Hematopoietic multipotent progenitor cell (in vitro differentiated cells): ENCODE measurements around the gene TM9SF4. TPM values are rescaled to one million over a fixed set of nuclear protein-coding genes. Genes with fewer than 3 reads are reported as not detected.

Source experiments
- DNase-seq, 3 donors: peaks; one replicate each; pipeline ENCODE4 v3.0.0-alpha.2; 2011 to 2015; ENCODE audit warnings: low read depth in 2 of 3, low spot score in 2 of 3
- total RNA-seq: library from RNA; depleted of rRNA; stranded (reverse); fragments of >200 nt; gene quantifications from one replicate; pipeline ENCODE4 v1.2.3, GENCODE V29; 2012

The TM9SF4 gene
- total RNA-seq, 1 donor: 32.0 TPM

DNA sequence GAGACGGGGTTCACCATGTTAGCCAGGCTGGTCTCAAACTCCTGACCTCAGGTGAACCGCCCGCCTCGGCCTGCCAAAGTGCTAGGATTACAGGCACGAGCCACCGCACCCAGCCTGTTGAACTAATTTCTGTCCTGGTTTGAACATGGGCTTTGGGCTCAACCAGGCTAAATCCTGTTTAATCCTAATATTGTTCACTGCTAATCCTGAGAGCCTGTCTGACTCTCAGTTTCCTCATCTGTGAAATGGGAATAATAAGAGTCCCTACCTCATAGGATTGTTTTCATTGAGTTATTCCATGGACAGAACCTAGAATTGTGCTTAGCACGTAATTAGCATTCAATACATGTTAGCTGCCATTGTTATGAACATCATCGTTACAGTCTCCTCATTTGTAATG is 17.4 kb downstream of the TM9SF4 start:
- DNase-seq: no peak

DNA sequence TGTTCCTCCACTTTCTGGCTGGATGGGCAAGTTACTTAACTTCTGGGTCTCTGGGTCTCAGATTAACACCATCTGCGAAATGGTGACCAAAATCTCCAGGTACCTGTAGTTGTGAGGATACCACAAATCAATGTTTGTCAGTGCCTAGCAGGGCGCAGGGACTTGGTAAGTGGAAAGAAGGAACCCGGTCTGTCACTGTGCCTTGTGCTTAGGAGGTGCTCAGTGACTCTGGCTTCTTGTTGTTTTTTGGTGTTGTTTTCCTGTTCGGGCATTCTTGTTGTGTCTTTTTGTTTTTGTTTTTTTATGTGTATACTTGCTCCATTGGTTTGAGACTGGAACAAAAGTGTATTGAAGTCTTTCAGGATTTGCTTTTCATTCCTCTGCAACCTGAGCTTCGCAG is 17.8 kb downstream of the TM9SF4 start:
- DNase-seq: no peak

DNA sequence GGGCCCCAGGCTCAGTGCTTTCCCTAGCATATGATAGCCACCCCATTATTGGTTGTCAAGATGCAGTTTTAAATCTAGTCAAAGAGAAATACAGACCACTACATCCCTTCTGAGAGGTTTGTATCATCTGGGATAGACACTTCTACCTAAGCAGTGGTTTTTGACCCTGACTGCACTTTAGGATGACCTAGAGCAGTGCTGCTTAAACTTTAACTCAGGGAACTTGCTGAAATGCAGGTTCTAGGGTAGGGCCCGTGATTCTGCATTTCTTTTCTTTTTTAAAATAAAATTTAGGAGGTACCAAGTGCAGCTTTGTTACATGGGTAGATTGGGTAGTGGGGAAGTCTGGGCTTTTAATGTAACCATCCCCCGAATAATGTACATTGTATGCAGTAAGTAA is 18.7 kb downstream of the TM9SF4 start:
- no peak for DNase-seq

DNA sequence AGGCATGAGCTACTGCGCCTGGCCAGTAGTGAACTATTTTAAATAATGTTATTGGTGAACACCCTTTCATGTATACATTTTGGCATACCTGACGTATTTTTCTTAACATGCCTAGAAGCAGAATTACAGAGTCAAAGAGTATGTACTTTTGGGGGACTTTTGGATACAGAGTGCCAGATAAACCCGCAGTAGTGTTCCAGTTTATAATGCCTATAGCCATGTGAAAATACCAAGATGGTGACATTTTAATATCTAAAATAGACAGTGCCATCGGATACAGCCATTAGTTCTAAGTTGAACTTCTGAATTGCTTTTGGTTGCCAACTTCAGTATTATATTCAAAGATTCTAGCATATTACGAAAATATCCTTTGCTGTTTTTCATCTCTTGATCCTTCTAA is 20.3 kb downstream of the TM9SF4 start:
- no peak for DNase-seq

DNA sequence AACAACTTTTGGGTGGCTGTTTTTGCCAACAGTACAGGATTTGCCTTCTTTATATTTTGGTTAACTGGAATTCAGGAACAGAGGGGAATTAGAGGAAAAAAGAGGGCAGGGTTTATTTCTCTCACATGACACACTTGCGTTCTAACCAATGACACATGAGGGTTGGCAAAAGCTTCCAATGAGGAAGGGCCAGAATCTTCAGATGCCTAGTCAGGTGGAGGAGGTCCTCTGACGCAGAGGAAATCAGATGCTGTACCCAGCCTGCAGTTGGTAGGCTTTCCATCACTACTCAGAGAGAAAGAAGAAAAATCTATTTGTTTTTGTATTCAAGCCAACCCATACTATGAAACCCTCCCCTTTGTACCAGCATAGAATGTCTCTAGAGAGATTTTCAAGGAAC is 20.8 kb downstream of the TM9SF4 start:
- DNase-seq: no peak

DNA sequence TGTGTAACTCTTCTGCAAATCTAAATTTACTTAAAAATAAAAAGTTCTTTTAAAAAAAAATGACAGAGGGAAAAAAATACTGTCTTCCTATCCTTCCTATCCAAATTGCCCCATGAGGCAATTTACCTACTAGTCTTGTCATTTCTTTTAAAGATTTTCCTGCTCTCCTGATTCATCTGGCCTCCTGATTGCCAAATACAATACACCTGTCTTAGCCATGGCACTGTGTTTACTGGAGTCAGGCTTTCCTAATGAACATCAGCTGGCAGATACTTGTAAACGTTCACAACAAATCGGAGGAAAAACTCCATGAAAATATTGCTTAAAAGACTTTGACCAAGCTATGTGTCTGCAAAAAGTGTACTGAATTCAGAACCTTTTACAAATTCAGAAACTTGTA is 21.5 kb downstream of the TM9SF4 start:
- DNase-seq: no peak

DNA sequence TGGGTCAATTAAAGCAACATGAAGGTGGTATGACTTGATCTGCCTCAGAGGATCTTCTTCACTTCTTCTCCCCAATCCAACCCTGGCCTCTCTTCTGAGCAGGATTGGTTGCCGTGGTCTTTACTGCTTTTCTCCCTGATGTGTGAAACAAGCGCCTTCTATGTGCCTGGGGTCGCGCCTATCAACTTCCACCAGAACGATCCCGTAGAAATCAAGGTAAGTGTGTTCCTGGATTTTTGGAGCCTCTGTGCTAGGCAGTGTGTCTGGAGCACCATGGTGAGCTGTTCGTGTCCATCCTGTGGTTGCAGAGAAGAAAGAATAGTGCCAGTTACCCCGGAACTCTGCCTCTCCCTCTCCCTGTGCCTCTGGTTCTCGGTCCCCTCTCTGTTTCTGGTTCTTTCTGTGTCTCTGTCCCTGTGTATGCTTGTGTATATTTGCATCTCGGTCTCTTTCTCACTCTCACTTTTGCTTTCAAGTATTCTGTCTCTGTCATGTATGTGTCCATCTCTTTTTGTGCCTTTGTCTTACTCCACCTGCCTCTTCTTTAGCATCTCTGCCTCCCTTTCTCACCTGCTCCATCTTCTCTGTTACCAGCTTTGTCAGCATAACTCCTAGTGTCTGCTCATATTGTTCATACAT is 23.5 kb downstream of the TM9SF4 start:
- no peak for DNase-seq

DNA sequence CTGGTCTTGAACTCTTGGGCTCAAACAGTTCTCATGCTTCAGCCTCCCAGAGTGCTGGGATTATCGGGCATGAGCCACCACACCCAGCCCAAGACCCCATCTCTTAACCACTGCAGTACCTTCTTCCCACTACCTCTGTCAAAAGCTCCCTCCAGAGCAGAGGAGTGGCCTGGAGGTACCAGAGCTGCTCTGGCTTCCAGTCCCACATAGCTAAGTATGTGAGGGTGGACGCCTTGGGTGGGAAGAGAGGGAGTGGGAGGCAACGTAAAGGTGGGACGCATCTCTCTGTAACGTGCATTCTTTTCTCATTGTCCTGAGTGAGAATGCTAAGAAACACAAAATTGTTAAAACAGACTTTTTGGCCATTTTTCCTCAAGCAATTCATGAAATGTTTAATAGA is 24.5 kb downstream of the TM9SF4 start:
- no peak for DNase-seq

DNA sequence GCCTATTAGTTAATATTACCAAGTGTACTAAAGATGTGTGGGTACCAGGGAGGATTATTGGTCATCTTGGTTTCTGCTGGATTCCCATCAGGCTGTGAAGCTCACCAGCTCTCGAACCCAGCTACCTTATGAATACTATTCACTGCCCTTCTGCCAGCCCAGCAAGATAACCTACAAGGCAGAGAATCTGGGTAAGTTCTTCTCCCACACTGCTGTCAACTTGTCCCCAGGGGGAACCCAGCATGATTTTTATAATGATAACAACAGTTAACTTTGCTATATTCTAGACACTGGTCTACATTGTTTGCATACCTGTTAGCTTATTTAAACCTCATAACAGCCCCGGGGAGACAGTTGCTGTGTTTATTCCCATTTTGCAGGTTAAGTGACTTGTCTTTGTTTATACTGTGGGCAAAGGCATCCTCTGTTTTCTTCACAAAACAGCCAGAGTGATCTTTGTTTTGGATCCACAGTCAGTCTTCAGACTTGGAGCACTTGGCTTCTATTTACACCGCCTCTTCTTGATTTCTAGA is 26.5 kb downstream of the TM9SF4 start:
- no peak for DNase-seq

DNA sequence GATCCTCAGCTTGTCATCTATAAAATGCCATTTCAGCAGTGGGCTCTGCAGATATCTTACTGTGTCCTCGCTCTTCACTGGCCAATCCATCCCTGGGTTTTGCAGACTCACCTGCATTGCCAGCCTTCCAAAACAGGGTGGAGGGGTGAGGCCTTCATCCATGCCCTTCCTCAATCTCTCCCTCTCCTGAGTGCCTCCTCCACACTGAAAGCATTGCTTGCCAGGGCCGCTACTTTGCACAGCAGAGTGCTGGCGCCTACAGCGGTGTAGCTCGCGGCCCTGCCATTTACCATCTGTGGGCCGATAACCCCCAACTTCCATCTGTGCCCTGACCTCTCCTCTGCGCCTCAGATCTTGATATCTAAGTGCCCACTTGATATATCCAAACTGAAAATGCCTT is 29.4 kb downstream of the TM9SF4 start:
- DNase-seq: no peak

DNA sequence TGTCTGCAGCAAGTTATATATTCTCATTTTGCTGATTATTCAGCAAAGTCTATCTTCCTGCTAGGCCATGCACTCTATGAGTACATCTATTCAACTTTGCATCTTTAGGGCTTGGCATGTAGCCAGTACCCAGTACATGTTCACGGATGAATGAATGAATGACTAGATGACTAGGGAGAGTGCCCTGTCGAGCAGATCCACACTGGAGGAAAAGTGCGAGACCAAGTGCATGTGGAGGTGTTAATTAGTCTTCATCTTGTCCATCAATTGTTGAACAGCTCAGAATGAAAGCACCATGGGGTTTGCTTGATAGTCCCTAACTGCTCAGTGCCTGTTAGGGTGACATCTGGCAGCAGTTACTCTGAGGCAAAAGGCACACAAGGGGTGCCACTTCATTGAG is 30.4 kb downstream of the TM9SF4 start:
- no peak for DNase-seq

DNA sequence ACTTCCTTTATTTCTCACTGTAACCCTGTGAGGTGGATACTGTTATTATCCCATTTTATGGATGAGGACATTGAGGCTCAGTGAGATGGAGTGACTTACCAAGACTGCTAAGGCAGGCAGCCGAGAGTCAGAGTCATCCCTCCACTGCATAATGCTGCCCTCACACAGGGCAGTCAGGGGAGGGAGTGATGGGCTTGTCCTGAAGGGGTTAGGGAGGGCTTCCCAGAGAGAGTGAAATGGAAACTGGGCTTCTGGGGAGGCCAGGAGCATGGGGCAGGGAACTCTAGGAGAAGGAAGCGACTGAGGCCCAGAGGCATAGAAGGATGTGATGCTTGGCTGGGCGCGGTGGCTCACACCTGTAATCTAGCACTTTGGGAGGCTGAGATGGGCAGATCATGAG is 31.1 kb downstream of the TM9SF4 start:
- DNase-seq: no peak

DNA sequence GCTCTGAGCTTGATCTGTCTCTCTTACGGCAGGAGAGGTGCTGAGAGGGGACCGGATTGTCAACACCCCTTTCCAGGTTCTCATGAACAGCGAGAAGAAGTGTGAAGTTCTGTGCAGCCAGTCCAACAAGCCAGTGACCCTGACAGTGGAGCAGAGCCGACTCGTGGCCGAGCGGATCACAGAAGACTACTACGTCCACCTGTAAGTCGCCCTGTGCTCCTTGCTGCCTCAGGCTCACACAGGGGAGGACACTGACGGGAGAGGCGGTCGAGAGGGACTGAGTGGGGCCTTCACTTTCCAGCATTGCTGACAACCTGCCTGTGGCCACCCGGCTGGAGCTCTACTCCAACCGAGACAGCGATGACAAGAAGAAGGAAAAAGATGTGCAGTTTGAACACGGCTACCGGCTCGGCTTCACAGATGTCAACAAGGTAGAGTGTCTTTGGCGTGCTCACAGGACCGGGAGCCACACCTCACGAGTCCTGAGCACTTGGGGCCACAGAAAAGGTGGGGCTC is 32.0 kb downstream of the TM9SF4 start:
- no peak for DNase-seq

DNA sequence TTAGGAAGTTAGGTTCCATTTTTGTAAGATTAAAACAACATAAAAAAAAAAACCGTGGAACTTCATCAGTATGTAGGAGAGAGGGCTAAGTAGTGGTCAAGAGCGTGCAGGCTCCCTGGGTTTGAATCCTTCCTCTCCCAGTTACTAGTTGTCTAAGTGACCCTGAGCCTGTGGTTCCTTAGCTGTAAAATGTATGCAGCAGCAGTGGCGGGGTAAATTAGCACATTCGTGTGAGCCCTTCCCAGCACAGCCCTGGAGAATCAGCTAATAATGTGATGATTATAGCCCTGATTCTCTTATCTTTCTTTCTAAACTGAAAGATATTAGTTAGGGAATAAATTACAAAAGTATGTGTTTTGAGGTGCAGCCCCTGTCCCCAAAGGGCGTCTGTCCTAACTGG is 32.6 kb downstream of the TM9SF4 start:
- DNase-seq: no peak

DNA sequence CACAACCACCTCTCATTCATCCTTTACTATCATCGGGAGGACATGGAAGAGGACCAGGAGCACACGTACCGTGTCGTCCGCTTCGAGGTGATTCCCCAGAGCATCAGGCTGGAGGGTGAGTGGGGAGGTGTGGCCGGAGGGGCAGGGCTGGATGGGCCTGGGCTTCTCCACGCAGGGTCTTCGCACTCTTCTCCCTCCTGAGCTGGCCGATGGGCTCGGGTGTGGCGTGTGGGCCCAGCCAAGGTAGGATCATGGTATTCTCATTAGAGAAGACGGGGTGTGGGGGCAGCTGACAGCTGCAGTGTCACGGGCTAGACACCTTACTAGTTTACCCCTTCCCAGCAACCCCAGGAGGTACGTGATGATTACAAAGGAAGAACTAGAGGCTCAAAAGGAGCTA is 33.5 kb downstream of the TM9SF4 start:
- no peak for DNase-seq

DNA sequence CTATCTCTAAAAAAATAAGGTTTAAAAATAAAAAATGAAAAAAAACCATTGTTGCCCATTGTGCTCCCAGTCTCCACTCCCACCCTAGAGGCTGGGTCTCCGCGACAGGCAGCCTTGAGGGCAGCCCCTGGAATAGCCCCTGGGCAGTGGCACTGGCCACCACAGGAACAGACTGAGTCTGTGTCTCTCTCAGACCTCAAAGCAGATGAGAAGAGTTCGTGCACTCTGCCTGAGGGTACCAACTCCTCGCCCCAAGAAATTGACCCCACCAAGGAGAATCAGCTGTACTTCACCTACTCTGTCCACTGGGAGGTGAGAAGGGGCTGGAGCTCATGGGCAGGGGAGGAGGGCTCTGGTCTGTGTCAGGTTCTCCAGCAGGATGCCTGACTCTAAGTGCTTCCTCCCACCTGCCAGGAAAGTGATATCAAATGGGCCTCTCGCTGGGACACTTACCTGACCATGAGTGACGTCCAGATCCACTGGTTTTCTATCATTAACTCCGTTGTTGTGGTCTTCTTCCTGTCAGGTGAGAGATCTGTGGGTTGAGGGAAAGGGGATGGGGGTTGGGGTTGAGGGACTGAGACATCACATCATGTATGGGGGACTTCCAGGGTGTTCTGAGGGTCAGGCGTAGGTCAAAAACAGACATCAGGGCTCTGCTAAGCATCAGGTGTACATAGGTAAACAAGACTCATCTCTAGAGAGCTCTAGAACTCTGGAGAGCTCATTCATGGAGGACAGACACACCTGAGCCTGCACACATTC is 35.6 kb downstream of the TM9SF4 start:
- DNase-seq: no peak

DNA sequence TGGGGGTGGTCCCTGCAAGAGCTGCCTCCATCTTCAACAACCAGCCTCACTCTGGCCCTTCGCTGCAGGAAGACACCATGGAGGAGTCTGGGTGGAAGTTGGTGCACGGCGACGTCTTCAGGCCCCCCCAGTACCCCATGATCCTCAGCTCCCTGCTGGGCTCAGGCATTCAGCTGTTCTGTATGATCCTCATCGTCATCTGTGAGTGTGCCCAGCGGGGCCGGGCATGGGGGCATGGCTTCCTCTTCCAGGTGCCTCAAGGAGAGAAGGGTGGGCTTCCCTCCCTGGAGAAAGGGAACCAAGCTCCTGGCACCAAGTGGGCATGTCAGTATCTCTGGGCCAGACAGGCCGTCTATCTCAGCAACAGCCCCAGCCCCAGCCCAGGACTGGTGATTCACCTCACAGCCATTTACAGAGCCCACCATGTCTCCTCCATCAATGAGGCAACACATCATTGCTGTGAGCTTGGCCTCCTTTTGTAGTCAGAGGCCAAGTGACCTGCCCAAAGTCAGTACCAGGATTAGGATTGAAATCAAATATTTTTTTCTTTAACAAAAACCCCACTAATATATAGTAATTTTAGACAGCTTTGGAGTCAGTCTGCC is 40.2 kb downstream of the TM9SF4 start:
- no peak for DNase-seq

DNA sequence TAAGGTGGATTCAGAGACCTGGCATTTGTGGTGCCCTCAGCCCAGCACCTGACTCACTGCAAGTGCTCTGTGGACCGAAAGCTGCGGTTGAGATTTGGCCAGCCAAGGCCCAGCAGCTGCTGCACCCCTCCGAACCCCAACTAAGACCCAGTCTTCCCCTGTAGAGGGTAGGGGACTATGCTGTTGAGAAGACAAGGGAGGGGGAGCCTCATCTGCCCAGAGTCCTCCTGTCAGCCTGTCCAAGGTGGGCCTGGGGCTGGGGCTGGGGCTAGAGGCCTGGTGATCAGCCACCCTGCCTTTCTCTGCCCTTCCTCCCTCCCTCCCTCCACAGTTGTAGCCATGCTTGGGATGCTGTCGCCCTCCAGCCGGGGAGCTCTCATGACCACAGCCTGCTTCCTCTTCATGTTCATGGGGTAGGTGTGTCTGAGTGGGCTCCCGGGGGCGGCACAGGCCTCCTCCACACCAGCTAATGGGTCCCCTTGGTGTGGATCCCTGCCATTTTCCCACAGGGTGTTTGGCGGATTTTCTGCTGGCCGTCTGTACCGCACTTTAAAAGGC is 40.9 kb downstream of the TM9SF4 start:
- no peak for DNase-seq

DNA sequence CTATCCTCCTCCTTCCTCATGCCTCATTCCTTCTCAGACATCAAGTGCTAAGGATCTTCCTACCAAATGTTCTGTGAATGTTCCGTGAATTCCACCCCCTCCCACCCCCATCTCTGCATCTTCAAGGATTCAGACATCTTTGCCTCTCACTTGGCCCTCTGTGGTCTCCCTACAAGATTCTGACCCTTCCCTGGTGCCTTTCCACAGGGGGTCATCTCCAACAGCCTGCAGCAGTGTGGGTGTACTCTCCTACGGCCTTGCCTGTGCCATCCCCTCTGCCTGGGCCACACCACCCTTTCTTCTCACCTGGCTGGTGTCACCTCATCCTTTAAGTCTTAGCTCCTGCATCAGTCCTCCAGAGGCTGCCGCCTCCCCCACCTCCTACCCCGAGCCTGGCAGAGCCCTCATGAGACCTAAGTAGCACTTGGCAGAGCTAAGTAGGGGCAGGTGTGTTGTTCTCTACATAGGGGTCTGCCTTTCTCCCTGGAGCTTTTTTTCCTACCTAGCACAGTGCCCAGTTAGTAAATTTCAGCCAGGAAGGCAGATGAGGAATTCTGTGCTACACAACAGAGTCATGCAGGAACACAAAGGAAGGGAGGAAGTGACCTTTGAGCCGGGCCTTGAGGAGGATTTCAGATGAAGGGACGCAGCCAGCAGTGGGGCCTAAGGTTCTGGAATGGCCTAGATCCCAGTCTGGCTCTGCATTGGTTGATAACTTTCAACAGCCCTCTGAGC is 43.1 kb downstream of the TM9SF4 start:
- DNase-seq: no peak

DNA sequence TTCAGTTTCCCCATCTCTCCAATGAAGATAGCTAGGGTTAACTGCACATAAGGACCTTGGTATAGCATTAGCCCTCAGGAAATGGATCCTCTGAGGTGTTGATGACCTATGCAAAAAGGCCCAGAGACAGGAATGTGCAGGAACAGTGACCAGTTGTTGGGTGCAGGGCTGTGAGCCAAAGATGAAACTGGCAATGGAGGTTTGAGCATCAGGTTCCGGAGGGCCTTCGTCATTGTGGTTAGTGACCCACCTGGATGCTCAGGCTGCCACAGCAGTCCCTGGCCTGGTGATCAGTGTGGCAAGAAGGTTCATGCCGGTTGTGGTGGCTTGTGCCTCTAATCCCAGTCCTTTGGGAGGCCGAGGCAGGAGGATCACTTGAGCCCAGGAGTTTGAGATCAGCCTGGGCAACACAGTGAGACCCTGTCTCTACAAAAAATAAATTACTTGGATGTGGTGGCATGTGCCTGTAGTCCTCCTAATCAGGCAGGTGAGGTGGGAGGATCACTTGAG is 43.7 kb downstream of the TM9SF4 start:
- DNase-seq: no peak

DNA sequence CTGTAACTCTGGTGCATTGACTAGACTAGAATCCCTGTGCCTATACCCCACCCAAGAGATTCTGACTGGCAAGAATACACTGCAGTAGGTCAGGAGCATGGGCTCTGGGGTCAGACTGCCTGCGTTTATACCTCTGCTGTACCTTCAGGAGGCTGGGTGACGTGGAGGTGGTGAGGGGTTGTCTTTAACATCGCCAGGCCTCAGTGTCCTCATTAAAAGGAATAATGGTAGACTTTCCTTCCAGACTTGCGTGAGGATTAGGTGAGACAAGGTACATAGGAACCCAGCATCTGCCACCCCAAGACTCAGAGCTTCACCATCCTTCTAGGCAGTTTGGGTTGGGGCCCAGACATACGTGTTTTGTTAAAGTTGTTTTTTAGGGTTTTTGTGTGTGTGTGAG is 44.3 kb downstream of the TM9SF4 start:
- no peak for DNase-seq
